Measurements from ENCODE around the gene DCST1. TPM values are rescaled to one million over a fixed set of nuclear protein-coding genes. Genes with fewer than 3 reads are reported as not detected.

The DCST1 gene
- total and polyA plus RNA-seq, 2 of the 4 experiments (the other 2 are of a cell fraction) = not detected

DNA sequence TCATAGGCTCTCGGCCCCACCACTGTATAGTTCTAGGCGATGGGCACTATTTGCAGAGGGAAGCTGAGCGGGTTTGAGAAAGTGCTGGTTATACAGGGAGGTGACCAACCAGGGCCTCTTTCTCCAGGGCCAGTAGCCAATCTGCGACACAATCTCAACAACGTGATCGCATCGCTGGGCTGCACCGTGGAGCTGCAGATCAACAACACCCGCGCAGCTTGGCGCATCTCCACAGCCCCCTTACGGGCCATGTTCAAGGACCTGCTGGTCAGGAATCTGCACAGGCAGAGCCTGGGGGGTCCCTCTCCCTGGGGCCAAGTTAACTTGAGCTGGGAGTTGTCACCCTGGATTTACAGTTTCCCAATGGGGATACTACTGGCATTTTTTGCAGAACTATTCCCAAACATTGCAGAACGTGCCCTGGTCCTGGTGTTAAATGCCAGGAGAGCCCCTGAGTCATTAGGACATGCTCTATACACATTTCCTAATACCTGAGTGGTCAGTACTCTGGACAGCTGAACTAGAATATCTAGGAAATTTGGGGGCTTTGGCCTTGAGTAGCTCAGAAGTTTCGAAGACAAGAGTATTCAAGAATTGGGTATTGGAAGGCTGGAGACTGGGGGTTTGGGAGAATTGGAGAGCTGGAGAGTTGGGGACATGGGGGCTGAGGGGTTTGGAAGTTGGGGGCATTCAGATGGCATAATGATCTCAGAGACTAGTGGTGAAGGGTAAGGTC, 6.9 kb downstream of the DCST1 start:
- Histone ChIP-seq H4K20me1 (ENCODE audit: insufficient read depth, low read length) (no peaks in the 10 kb centered on the region; the same call in 1 of the 2 replicates), H4K91ac (ENCODE audit: insufficient read depth, low read depth, low read length) (no peak overlapping the region)
- no TSS peak for BruUV-seq (replicated peaks)

More for the DNA sequence above, 6.9 kb downstream of the DCST1 start:
- H4K8ac ChIP-seq (ENCODE audit: low read depth in 2 of 2, low read length in 2 of 2) = no peak overlapping the region
- no peak overlapping the region for H2AK5ac ChIP-seq (ENCODE audit: low read depth, low read length)
- H3K23ac ChIP-seq (ENCODE audit: low read depth, low read length) = no peak overlapping the region
- dilution Hi-C loops (cut with HindIII; ENCODE audit: low sequenced_read_pairs, unreplicated experiment) = no loop called here
- H3K9me1 ChIP-seq (ENCODE audit: insufficient read depth, low read length) = peaks cover 8% of the 10 kb centered on the region
- no peak overlapping the region for H4K5ac ChIP-seq (ENCODE audit: low read depth, low read length)
- DNase-seq = no peak
- no peak overlapping the region for H3K18ac ChIP-seq (ENCODE audit: low read depth, low read length)
- no peak overlapping the region for H2BK5ac ChIP-seq (ENCODE audit: low read depth, low read length, poor library complexity, severe bottlenecking)
- no peak overlapping the region for H2BK120ac ChIP-seq (ENCODE audit: low read depth, low read length)
- H3K14ac ChIP-seq (replicated peaks; ENCODE audit: low read depth, low read length) = no peak overlapping the region
- H3K56ac ChIP-seq (ENCODE audit: extremely low read depth, insufficient read depth, low read length) = no peak overlapping the region
- no peak overlapping the region for H2BK20ac ChIP-seq (ENCODE audit: low read depth, low read length)
- H3K4me2 ChIP-seq (ENCODE audit: low read depth, low read length) = no peak overlapping the region
- H3K36me3 ChIP-seq (ENCODE audit: control insufficient read depth, insufficient read depth, low read length) = no peaks in the 10 kb centered on the region
- H3K9ac ChIP-seq (ENCODE audit: low read depth, low read length) = no peak overlapping the region
- in situ Hi-C loops (cut with MboI; ENCODE audit: low sequenced_read_pairs) = no loop called here
- H3K4ac ChIP-seq (ENCODE audit: low read depth, low read length) = no peak overlapping the region
- CTCF ChIA-PET = interaction anchor here (1.8 kb wide), 1 partner anchor 11 kb away, joined by 7 read pairs; the partner anchor contains the start of gene ADAM15
- intact Hi-C loops (cut with micrococcal nuclease) = no loop called here
- peaks cover 29% of the 10 kb centered on the region for H3K27me3 ChIP-seq (ENCODE audit: control insufficient read depth, insufficient read depth, low read length)
- H2AK9ac ChIP-seq (replicated peaks; ENCODE audit: low read depth, low read length, poor library complexity) = no peak overlapping the region
- no peak for TF ChIP-seq NFE2L2 (IDR thresholded peaks at IDR 0.05; ENCODE audit: low read depth, low read length)
- TF ChIP-seq MXI1 (IDR thresholded peaks at IDR 0.05; ENCODE audit: borderline replicate concordance, low read depth, low read length) = no peak
- TF ChIP-seq, protein P1, sequence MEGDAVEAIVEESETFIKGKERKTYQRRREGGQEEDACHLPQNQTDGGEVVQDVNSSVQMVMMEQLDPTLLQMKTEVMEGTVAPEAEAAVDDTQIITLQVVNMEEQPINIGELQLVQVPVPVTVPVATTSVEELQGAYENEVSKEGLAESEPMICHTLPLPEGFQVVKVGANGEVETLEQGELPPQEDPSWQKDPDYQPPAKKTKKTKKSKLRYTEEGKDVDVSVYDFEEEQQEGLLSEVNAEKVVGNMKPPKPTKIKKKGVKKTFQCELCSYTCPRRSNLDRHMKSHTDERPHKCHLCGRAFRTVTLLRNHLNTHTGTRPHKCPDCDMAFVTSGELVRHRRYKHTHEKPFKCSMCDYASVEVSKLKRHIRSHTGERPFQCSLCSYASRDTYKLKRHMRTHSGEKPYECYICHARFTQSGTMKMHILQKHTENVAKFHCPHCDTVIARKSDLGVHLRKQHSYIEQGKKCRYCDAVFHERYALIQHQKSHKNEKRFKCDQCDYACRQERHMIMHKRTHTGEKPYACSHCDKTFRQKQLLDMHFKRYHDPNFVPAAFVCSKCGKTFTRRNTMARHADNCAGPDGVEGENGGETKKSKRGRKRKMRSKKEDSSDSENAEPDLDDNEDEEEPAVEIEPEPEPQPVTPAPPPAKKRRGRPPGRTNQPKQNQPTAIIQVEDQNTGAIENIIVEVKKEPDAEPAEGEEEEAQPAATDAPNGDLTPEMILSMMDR (conservative IDR thresholded peaks at IDR 0.05; ENCODE audit: low read depth, low read length) = no peak
- TF ChIP-seq RAD21 (IDR thresholded peaks at IDR 0.05; ENCODE audit: low read length) = no peak
- TF ChIP-seq SMC3 (IDR thresholded peaks at IDR 0.05; ENCODE audit: low read depth, low read length) = no peak
- TF ChIP-seq RFX5 (IDR thresholded peaks at IDR 0.05; ENCODE audit: low read depth, low read length) = no peak
- TF ChIP-seq, protein P2, sequence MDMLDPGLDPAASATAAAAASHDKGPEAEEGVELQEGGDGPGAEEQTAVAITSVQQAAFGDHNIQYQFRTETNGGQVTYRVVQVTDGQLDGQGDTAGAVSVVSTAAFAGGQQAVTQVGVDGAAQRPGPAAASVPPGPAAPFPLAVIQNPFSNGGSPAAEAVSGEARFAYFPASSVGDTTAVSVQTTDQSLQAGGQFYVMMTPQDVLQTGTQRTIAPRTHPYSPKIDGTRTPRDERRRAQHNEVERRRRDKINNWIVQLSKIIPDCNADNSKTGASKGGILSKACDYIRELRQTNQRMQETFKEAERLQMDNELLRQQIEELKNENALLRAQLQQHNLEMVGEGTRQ (IDR thresholded peaks at IDR 0.05; ENCODE audit: low read depth, low read length) = no peak
- no peak for TF ChIP-seq MAFK (IDR thresholded peaks at IDR 0.05; ENCODE audit: low read depth, low read length)
- POLR2A ChIA-PET (ENCODE audit: unreplicated experiment) = no interaction called here
- no peak overlapping the region for H2AFZ ChIP-seq (replicated peaks; ENCODE audit: low read length, poor library complexity)
- H3K4me3 ChIP-seq (ENCODE audit: insufficient read depth, low read depth, low read length) = no peak overlapping the region
- ATAC-seq (ENCODE audit: low read depth) = no peak
- no peak overlapping the region for H3K27ac ChIP-seq (ENCODE audit: insufficient read depth, low read length)
- no peaks in the 10 kb centered on the region for H3K9me3 ChIP-seq (ENCODE audit: control insufficient read depth, insufficient read depth, low read length)
- 80% methylated on average over 3 of the region's 14 CpGs; no CpG with 5 or more reads in 1 of the 2 experiments for WGBS, 2 experiments (ENCODE audit: extremely low coverage in 2 of 2, insufficient read length in 1 of 2)
- no peaks in the 10 kb centered on the region for H3K79me1 ChIP-seq (ENCODE audit: low read depth in 1 of 2, low read length in 2 of 2)
- no peak overlapping the region for H2BK15ac ChIP-seq (ENCODE audit: low read depth, low read length)
- H3K4me1 ChIP-seq (ENCODE audit: control insufficient read depth, insufficient read depth, low read length) = peaks cover 6% of the 10 kb centered on the region

Measured in IMR-90 (cell line).